ENCODE results near the gene TOP3A. TPM values are rescaled to one million over a fixed set of nuclear protein-coding genes. Genes with fewer than 3 reads are reported as not detected.

The TOP3A gene
- total and polyA plus RNA-seq, 2 of the 13 experiments (the other 11 are each of a cell fraction or from before 2014, with no cell fraction given) = 16.9 to 36.8 TPM

DNA sequence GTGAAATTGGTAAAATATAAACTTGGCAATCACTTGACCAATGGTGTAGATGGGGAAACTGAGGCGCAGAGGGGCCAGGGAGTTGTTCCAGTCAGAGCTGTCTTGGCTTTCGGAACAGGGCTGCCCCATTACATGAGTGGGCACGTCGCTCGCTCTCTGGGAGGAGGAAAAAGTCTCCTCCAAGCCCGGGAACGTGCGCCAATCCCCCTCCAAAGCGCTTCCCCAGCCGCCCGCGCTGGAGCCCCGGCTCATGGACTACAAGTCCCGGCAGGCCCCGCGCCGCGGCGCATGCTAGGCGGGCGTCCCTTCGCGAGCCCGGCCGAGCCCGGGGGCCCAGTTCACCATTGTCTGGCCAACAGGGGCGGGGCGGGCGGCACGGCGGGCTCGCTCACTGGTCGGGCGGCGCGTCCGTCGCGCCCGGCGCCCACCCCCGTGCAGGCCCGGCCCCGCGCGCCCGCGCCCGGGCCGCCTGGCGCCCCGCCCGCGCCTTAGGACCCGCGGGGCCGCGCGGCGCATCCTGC is 89.6 kb downstream of the TOP3A start, which contains the start of gene LLGL1 (continued):
- TF ChIP-seq, protein P1, sequence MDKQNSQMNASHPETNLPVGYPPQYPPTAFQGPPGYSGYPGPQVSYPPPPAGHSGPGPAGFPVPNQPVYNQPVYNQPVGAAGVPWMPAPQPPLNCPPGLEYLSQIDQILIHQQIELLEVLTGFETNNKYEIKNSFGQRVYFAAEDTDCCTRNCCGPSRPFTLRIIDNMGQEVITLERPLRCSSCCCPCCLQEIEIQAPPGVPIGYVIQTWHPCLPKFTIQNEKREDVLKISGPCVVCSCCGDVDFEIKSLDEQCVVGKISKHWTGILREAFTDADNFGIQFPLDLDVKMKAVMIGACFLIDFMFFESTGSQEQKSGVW (CRISPR knock-in tag; IDR thresholded peaks at IDR 0.05; ENCODE audit: borderline replicate concordance) = no peak
- TF ChIP-seq POLR2AphosphoS2 (IDR thresholded peaks at IDR 0.05; ENCODE audit: low read depth, low read length) (no peak), NR1H2 (CRISPR knock-in tag; IDR thresholded peaks at IDR 0.05; ENCODE audit: borderline replicate concordance, low read depth) (no peak), ARID2 (CRISPR knock-in tag; IDR thresholded peaks at IDR 0.05; ENCODE audit: borderline replicate concordance) (no peak), ZNF263 (CRISPR knock-in tag; IDR thresholded peaks at IDR 0.05) (no peak), ZNF841 (CRISPR knock-in tag; IDR thresholded peaks at IDR 0.05; ENCODE audit: borderline replicate concordance) (no peak), ZNF337 (CRISPR knock-in tag; IDR thresholded peaks at IDR 0.05; ENCODE audit: borderline replicate concordance, low read depth) (no peak), ZNF83 (CRISPR knock-in tag; IDR thresholded peaks at IDR 0.05; ENCODE audit: borderline replicate concordance) (no peak), SP140L (CRISPR knock-in tag; IDR thresholded peaks at IDR 0.05; ENCODE audit: borderline replicate concordance) (no peak), HCFC1 (IDR thresholded peaks at IDR 0.05; ENCODE audit: low read depth, low read length) (peak; percentile 87)
- TF ChIP-seq, protein P2, sequence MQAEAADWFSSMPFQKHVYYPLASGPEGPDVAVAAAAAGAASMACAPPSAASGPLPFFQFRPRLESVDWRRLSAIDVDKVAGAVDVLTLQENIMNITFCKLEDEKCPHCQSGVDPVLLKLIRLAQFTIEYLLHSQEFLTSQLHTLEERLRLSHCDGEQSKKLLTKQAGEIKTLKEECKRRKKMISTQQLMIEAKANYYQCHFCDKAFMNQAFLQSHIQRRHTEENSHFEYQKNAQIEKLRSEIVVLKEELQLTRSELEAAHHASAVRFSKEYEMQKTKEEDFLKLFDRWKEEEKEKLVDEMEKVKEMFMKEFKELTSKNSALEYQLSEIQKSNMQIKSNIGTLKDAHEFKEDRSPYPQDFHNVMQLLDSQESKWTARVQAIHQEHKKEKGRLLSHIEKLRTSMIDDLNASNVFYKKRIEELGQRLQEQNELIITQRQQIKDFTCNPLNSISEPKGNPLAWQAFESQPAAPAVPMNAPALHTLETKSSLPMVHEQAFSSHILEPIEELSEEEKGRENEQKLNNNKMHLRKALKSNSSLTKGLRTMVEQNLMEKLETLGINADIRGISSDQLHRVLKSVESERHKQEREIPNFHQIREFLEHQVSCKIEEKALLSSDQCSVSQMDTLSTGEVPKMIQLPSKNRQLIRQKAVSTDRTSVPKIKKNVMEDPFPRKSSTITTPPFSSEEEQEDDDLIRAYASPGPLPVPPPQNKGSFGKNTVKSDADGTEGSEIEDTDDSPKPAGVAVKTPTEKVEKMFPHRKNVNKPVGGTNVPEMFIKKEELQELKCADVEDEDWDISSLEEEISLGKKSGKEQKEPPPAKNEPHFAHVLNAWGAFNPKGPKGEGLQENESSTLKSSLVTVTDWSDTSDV (CRISPR knock-in tag; IDR thresholded peaks at IDR 0.05) = no peak
- TF ChIP-seq, protein P3, sequence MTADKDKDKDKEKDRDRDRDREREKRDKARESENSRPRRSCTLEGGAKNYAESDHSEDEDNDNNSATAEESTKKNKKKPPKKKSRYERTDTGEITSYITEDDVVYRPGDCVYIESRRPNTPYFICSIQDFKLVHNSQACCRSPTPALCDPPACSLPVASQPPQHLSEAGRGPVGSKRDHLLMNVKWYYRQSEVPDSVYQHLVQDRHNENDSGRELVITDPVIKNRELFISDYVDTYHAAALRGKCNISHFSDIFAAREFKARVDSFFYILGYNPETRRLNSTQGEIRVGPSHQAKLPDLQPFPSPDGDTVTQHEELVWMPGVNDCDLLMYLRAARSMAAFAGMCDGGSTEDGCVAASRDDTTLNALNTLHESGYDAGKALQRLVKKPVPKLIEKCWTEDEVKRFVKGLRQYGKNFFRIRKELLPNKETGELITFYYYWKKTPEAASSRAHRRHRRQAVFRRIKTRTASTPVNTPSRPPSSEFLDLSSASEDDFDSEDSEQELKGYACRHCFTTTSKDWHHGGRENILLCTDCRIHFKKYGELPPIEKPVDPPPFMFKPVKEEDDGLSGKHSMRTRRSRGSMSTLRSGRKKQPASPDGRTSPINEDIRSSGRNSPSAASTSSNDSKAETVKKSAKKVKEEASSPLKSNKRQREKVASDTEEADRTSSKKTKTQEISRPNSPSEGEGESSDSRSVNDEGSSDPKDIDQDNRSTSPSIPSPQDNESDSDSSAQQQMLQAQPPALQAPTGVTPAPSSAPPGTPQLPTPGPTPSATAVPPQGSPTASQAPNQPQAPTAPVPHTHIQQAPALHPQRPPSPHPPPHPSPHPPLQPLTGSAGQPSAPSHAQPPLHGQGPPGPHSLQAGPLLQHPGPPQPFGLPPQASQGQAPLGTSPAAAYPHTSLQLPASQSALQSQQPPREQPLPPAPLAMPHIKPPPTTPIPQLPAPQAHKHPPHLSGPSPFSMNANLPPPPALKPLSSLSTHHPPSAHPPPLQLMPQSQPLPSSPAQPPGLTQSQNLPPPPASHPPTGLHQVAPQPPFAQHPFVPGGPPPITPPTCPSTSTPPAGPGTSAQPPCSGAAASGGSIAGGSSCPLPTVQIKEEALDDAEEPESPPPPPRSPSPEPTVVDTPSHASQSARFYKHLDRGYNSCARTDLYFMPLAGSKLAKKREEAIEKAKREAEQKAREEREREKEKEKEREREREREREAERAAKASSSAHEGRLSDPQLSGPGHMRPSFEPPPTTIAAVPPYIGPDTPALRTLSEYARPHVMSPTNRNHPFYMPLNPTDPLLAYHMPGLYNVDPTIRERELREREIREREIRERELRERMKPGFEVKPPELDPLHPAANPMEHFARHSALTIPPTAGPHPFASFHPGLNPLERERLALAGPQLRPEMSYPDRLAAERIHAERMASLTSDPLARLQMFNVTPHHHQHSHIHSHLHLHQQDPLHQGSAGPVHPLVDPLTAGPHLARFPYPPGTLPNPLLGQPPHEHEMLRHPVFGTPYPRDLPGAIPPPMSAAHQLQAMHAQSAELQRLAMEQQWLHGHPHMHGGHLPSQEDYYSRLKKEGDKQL (CRISPR knock-in tag; IDR thresholded peaks at IDR 0.05; ENCODE audit: low read depth) = no peak
- TF ChIP-seq, protein P4, sequence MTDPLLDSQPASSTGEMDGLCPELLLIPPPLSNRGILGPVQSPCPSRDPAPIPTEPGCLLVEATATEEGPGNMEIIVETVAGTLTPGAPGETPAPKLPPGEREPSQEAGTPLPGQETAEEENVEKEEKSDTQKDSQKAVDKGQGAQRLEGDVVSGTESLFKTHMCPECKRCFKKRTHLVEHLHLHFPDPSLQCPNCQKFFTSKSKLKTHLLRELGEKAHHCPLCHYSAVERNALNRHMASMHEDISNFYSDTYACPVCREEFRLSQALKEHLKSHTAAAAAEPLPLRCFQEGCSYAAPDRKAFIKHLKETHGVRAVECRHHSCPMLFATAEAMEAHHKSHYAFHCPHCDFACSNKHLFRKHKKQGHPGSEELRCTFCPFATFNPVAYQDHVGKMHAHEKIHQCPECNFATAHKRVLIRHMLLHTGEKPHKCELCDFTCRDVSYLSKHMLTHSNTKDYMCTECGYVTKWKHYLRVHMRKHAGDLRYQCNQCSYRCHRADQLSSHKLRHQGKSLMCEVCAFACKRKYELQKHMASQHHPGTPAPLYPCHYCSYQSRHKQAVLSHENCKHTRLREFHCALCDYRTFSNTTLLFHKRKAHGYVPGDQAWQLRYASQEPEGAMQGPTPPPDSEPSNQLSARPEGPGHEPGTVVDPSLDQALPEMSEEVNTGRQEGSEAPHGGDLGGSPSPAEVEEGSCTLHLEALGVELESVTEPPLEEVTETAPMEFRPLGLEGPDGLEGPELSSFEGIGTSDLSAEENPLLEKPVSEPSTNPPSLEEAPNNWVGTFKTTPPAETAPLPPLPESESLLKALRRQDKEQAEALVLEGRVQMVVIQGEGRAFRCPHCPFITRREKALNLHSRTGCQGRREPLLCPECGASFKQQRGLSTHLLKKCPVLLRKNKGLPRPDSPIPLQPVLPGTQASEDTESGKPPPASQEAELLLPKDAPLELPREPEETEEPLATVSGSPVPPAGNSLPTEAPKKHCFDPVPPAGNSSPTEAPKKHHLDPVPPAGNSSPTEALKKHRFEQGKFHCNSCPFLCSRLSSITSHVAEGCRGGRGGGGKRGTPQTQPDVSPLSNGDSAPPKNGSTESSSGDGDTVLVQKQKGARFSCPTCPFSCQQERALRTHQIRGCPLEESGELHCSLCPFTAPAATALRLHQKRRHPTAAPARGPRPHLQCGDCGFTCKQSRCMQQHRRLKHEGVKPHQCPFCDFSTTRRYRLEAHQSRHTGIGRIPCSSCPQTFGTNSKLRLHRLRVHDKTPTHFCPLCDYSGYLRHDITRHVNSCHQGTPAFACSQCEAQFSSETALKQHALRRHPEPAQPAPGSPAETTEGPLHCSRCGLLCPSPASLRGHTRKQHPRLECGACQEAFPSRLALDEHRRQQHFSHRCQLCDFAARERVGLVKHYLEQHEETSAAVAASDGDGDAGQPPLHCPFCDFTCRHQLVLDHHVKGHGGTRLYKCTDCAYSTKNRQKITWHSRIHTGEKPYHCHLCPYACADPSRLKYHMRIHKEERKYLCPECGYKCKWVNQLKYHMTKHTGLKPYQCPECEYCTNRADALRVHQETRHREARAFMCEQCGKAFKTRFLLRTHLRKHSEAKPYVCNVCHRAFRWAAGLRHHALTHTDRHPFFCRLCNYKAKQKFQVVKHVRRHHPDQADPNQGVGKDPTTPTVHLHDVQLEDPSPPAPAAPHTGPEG (CRISPR knock-in tag; IDR thresholded peaks at IDR 0.05) = peak; percentile 98

All from HepG2 (cell line).